ENCODE results near the gene HSD17B4.
"Not testable (repeated sequence)": the region's sequence is repeated elsewhere in the genome, so short reads cannot be mapped to it uniquely, and the experiment has no call there.

HSD17B4 gene

GRCh38 chr5:119470851-119471451, 18.7 kb downstream of the HSD17B4 start:
- peak; percentile 63 for TF ChIP-seq CTCF (IDR thresholded peaks at IDR 0.05; ENCODE audit: extremely low read depth, insufficient read depth, missing control alignments)
- in situ Hi-C loops (cut with MboI; ENCODE audit: low pct_unique_long_range_greater_than_20kb, low sequenced_read_pairs, unreplicated experiment) = loop anchor here (10.0 kb wide), 1 partner anchor 274 kb away; no protein-coding TSS in a partner anchor
- DNase-seq (ENCODE audit: low spot score) = no peak

- in situ Hi-C loops (cut with MboI; ENCODE audit: low pct_unique_long_range_greater_than_20kb, low sequenced_read_pairs, unreplicated experiment) = loop anchor here (10.0 kb wide), 1 partner anchor 272 kb away; no protein-coding TSS in a partner anchor
- no peak for TF ChIP-seq CTCF (IDR thresholded peaks at IDR 0.05; ENCODE audit: extremely low read depth, insufficient read depth, missing control alignments)
- no peak for DNase-seq (ENCODE audit: low spot score)
These were observed 20.9 kb downstream of the HSD17B4 start for GRCh38 chr5:119473241-119473640.

- no peak for TF ChIP-seq CTCF (IDR thresholded peaks at IDR 0.05; ENCODE audit: extremely low read depth, insufficient read depth, missing control alignments)
- in situ Hi-C loops (cut with MboI; ENCODE audit: low pct_unique_long_range_greater_than_20kb, low sequenced_read_pairs, unreplicated experiment) = loop anchor here (10.0 kb wide), 1 partner anchor 268 kb away; no protein-coding TSS in a partner anchor
- no peak for DNase-seq (ENCODE audit: low spot score)
These were observed 24.0 kb downstream of the HSD17B4 start for GRCh38 chr5:119476341-119476740.

GRCh38 chr5:119478781-119479180, 26.5 kb downstream of the HSD17B4 start:
- no peak for TF ChIP-seq CTCF (IDR thresholded peaks at IDR 0.05; ENCODE audit: extremely low read depth, insufficient read depth, missing control alignments)
- in situ Hi-C loops (cut with MboI; ENCODE audit: low pct_unique_long_range_greater_than_20kb, low sequenced_read_pairs, unreplicated experiment) = loop anchor here (10.0 kb wide), 1 partner anchor 266 kb away; no protein-coding TSS in a partner anchor
- DNase-seq (ENCODE audit: low spot score) = no peak

GRCh38 chr5:119480629-119481028, 28.3 kb downstream of the HSD17B4 start:
- in situ Hi-C loops (cut with MboI; ENCODE audit: low pct_unique_long_range_greater_than_20kb, low sequenced_read_pairs, unreplicated experiment); DNase-seq (ENCODE audit: low spot score): not testable (repeated sequence)

GRCh38 chr5:119483155-119483554, 30.9 kb downstream of the HSD17B4 start:
- in situ Hi-C loops (cut with MboI; ENCODE audit: low pct_unique_long_range_greater_than_20kb, low sequenced_read_pairs, unreplicated experiment) = no loop called here
- TF ChIP-seq CTCF (IDR thresholded peaks at IDR 0.05; ENCODE audit: extremely low read depth, insufficient read depth, missing control alignments) = no peak
- no peak for DNase-seq (ENCODE audit: low spot score)

- in situ Hi-C loops (cut with MboI; ENCODE audit: low pct_unique_long_range_greater_than_20kb, low sequenced_read_pairs, unreplicated experiment) = no loop called here
- DNase-seq (ENCODE audit: low spot score) = no peak
- TF ChIP-seq CTCF (IDR thresholded peaks at IDR 0.05; ENCODE audit: extremely low read depth, insufficient read depth, missing control alignments) = no peak
These were observed 32.6 kb downstream of the HSD17B4 start for GRCh38 chr5:119484884-119485283.

Data from GM13977 (cell line).